IMR-90 (cell line): ENCODE measurements around the gene IL12A. TPM values are rescaled to one million over a fixed set of nuclear protein-coding genes. Genes with fewer than 3 reads are reported as not detected.

ENCODE experiments used
- ATAC-seq: fragments of 200-7000 bp; cut with Tn5 transposase; 2 replicates; pipeline ENCODE4 v1.9.1; 2020; ENCODE audit warnings: low read depth, mild to moderate bottlenecking, moderate library complexity
- BruUV-seq: library from RNA; stranded (reverse); fragments of 400-500 nt; replicated peaks from 2 replicates; lab custom pipeline; 2021; lab: Mats Ljungman, UMichigan
- CTCF ChIA-PET: fragments of 300-600 bp; formaldehyde crosslinking; extraction: SDS; loops from one replicate; lab custom pipeline; 2021; ENCODE audit warnings: antibody characterized with exemption; lab: Yijun Ruan, JAX
- POLR2A ChIA-PET: fragments of 300-600 bp; sonication (Branson Sonifier 250); formaldehyde crosslinking; loops from one replicate; lab custom pipeline; 2022; ENCODE audit warnings: antibody characterized with exemption; ENCODE audit not compliant: unreplicated experiment; lab: Charles Lee
- DNase-seq: peaks from one replicate; pipeline ENCODE4 v3.0.0; 2013
- H2AFZ ChIP-seq: replicated peaks from 2 replicates; pipeline ENCODE3; 2013; ENCODE audit warnings: low read length, mild to moderate bottlenecking; ENCODE audit not compliant: poor library complexity
- H2AK5ac ChIP-seq: 2 replicates; pipeline ENCODE4 v1.6.1; 2013; ENCODE audit warnings: low read depth, low read length, inconsistent platforms
- H2AK9ac ChIP-seq: replicated peaks from 2 replicates; pipeline ENCODE3; 2013; ENCODE audit warnings: mild to moderate bottlenecking, low read depth, low read length, moderate library complexity; ENCODE audit not compliant: poor library complexity
- H2BK120ac ChIP-seq: 2 replicates; pipeline ENCODE4 v1.6.1; 2013; ENCODE audit warnings: low read depth, low read length, inconsistent platforms
- H2BK15ac ChIP-seq: 3 replicates; pipeline ENCODE4 v1.6.1; 2013; ENCODE audit warnings: low read depth, low read length, inconsistent platforms
- H2BK20ac ChIP-seq: 2 replicates; pipeline ENCODE4 v1.6.1; 2013; ENCODE audit warnings: low read depth, mild to moderate bottlenecking, inconsistent platforms, low read length, moderate library complexity
- H2BK5ac ChIP-seq: 2 replicates; pipeline ENCODE4 v1.6.1; 2013; ENCODE audit warnings: mild to moderate bottlenecking, low read depth, low read length, inconsistent platforms; ENCODE audit not compliant: poor library complexity, severe bottlenecking
- H3K14ac ChIP-seq: replicated peaks from 2 replicates; pipeline ENCODE4 v1.6.1; 2013; ENCODE audit warnings: low read depth, low read length, inconsistent platforms
- H3K18ac ChIP-seq: 2 replicates; pipeline ENCODE4 v1.6.1; 2013; ENCODE audit warnings: low read depth, low read length, control low read depth
- H3K23ac ChIP-seq: 2 replicates; pipeline ENCODE4 v1.6.1; 2013; ENCODE audit warnings: low read depth, low read length, inconsistent platforms
- H3K27ac ChIP-seq: 2 replicates; pipeline ENCODE4 v1.5.1; 2013; ENCODE audit warnings: mild to moderate bottlenecking, control low read depth, low read length; ENCODE audit not compliant: insufficient read depth
- H3K27me3 ChIP-seq: 2 replicates; pipeline ENCODE4 v1.6.1; 2013; ENCODE audit warnings: low read length; ENCODE audit not compliant: control insufficient read depth, insufficient read depth
- H3K36me3 ChIP-seq: 2 replicates; pipeline ENCODE4 v1.6.1; 2013; ENCODE audit warnings: low read length, mixed read lengths; ENCODE audit not compliant: control insufficient read depth, insufficient read depth
- H3K4ac ChIP-seq: 2 replicates; pipeline ENCODE4 v1.6.1; 2013; ENCODE audit warnings: low read depth, low read length, inconsistent platforms
- H3K4me1 ChIP-seq: 2 replicates; pipeline ENCODE4 v1.6.1; 2013; ENCODE audit warnings: low read length, mixed read lengths; ENCODE audit not compliant: control insufficient read depth, insufficient read depth
- H3K4me2 ChIP-seq: 2 replicates; pipeline ENCODE4 v1.6.1; 2013; ENCODE audit warnings: low read depth, mild to moderate bottlenecking, control low read depth, low read length, moderate library complexity
- H3K4me3 ChIP-seq: 2 replicates; pipeline ENCODE4 v1.5.1; 2013; ENCODE audit warnings: low read depth, mild to moderate bottlenecking, control low read depth, low read length, moderate library complexity; ENCODE audit not compliant: insufficient read depth
- H3K56ac ChIP-seq: 2 replicates; pipeline ENCODE4 v1.6.1; 2013; ENCODE audit warnings: low read length, inconsistent platforms; ENCODE audit not compliant: insufficient read depth; ENCODE audit errors: extremely low read depth
- H3K79me1 ChIP-seq, 2 experiments: 2 replicates each; pipeline ENCODE4 v1.6.1; 2013; ENCODE audit warnings: low read length in 2 of 2, inconsistent platforms in 1 of 2, low read depth in 1 of 2
- H3K9ac ChIP-seq: 2 replicates; pipeline ENCODE4 v1.6.1; 2013; ENCODE audit warnings: low read depth, low read length, control low read depth
- H3K9me1 ChIP-seq: 2 replicates; pipeline ENCODE4 v1.6.1; 2013; ENCODE audit warnings: low read length, inconsistent platforms; ENCODE audit not compliant: insufficient read depth
- H3K9me3 ChIP-seq: 2 replicates; pipeline ENCODE4 v1.6.1; 2013; ENCODE audit warnings: low read length; ENCODE audit not compliant: control insufficient read depth, insufficient read depth
- H4K20me1 ChIP-seq: 2 replicates; pipeline ENCODE4 v1.6.1; 2013; ENCODE audit warnings: low read length, inconsistent platforms; ENCODE audit not compliant: insufficient read depth
- H4K5ac ChIP-seq: 2 replicates; pipeline ENCODE4 v1.6.1; 2013; ENCODE audit warnings: mild to moderate bottlenecking, low read depth, low read length, control low read depth
- H4K8ac ChIP-seq, 2 experiments: 2 replicates each; pipeline ENCODE4 v1.6.1; 2013; ENCODE audit warnings: low read depth in 2 of 2, low read length in 2 of 2, control low read depth in 1 of 2, inconsistent platforms in 1 of 2
- H4K91ac ChIP-seq: 2 replicates; pipeline ENCODE4 v1.6.1; 2013; ENCODE audit warnings: low read depth, low read length, inconsistent platforms; ENCODE audit not compliant: insufficient read depth
- RCOR1 ChIP-seq: IDR thresholded peaks from 2 replicates; pipeline ENCODE4 v1.6.1; 2012; ENCODE audit warnings: mild to moderate bottlenecking, low read length, improper control_type of control experiment; ENCODE audit not compliant: insufficient replicate concordance
- RFX5 ChIP-seq: IDR thresholded peaks from 2 replicates; pipeline ENCODE4 v1.8.0; 2012; ENCODE audit warnings: low read depth, mild to moderate bottlenecking, low read length, moderate library complexity
- WGBS, 2 experiments: methylation state at CpG; one replicate each; pipeline versions ENCODE4 v1.1.5 to v1.1.7; 2013; ENCODE audit warnings: missing lambda C conversion rate in 2 of 2; ENCODE audit not compliant: insufficient read length in 1 of 2; ENCODE audit errors: extremely low coverage in 2 of 2; 5-methylcytosine and 5-hydroxymethylcytosine counted together
- dilution Hi-C: fragments of 300-500 bp; cut with HindIII; formaldehyde crosslinking; loops from one replicate; pipeline ENCODE4 v1.14.3; 2018; ENCODE audit warnings: low sequenced_read_pairs; ENCODE audit not compliant: unreplicated experiment
- in situ Hi-C: fragments of 300-500 bp; cut with MboI; formaldehyde crosslinking; loops from 3 replicates; pipeline ENCODE4 v1.14.3; 2019; ENCODE audit warnings: low sequenced_read_pairs, inconsistent platforms, mixed read lengths
- intact Hi-C: fragments of 100-400 bp; cut with micrococcal nuclease; formaldehyde crosslinking; loops from 2 replicates; pipeline ENCODE4 v1.10.0; 2022
- polyA plus RNA-seq, 3 experiments: library from polyadenylated mRNA; depleted of rRNA; stranded (reverse); fragments of >200 nt; gene quantifications; 2 replicates each; pipeline ENCODE4 v1.2.3, GENCODE V29; 2012; ENCODE audit warnings: low replicate concordance in 1 of 3
- total RNA-seq: library from RNA; depleted of rRNA; stranded (reverse); fragments of >200 nt; gene quantifications from 2 replicates; pipeline ENCODE4 v1.2.3, GENCODE V29; 2012

Gene IL12A
- total and polyA plus RNA-seq, 2 of the 4 experiments (the other 2 are of a cell fraction) = 0.90 to 2.9 TPM

DNA sequence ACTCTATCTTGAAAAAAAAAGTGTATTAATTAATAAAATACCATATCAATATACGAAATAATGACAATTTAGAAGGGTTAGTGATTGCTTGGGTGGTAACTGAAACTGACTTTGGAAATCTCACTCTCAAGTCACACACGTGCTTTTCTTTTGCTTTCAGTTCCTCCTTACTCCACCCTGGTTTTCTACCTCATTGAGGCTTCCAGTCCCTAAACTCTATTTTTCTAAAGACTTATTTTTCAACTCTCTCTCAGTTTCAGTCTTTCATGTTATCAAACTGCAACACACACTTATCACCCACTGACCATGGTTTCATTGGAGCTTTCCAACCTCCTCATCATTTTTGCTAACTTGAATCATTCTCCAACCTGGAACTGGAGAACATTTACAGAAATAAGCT, 23.5 kb downstream of the IL12A start:
- Histone ChIP-seq H3K36me3 (no peaks in the 10 kb centered on the region), H3K4ac (no peak overlapping the region), H3K4me3 (no peak overlapping the region), H3K27ac (no peak overlapping the region), H3K4me1 (no peaks in the 10 kb centered on the region), H2BK5ac (no peak overlapping the region), H3K79me1 (no peaks in the 10 kb centered on the region), H3K18ac (no peak overlapping the region), H2BK15ac (no peak overlapping the region), H4K8ac (no peak overlapping the region), H4K20me1 (no peaks in the 10 kb centered on the region), H2BK120ac (no peak overlapping the region), H2AFZ (no peak overlapping the region), H3K23ac (no peak overlapping the region), H3K9ac (no peak overlapping the region), H3K14ac (no peak overlapping the region), H2BK20ac (no peak overlapping the region), H4K5ac (no peak overlapping the region), H2AK5ac (no peak overlapping the region), H2AK9ac (no peak overlapping the region), H3K27me3 (no peaks in the 10 kb centered on the region), H3K4me2 (no peak overlapping the region), H4K91ac (no peak overlapping the region), H3K56ac (no peak overlapping the region), H3K9me1 (no peaks in the 10 kb centered on the region; the same call in 1 of the 2 replicates), H3K9me3 (no peaks in the 10 kb centered on the region)
- DNase-seq = no peak
- CTCF ChIA-PET = interaction anchor here (1.6 kb wide), 1 partner anchor 127 kb away, joined by 5 read pairs; no protein-coding TSS in a partner anchor
- POLR2A ChIA-PET = no interaction called here
- TF ChIP-seq RCOR1 (no peak), RFX5 (no peak)
- 80% methylated on average over 1 of the region's 2 CpGs; no CpG with 5 or more reads in 1 of the 2 experiments for WGBS, 2 experiments
- ATAC-seq = no peak
- in situ Hi-C loops (loop anchor here (25.0 kb wide), 1 partner anchor 750 kb away; no protein-coding TSS in a partner anchor), dilution Hi-C loops (no loop called here), intact Hi-C loops (no loop called here)
- BruUV-seq = no TSS peak
